OCI-M2 (cell line): ENCODE measurements around the gene AP2S1.
A peak's percentile ranks its signal among the peaks of the same experiment; 100 is the strongest.
"Not testable (repeated sequence)": the region's sequence is repeated elsewhere in the genome, so short reads cannot be mapped to it uniquely, and the experiment has no call there.

Experiments used
- DNase-seq: peaks from one replicate; lab custom pipeline; 2025; ENCODE audit not compliant: unreplicated experiment; lab: John Stamatoyannopoulos, UW

AP2S1 gene

GRCh38 chr19:46809534-46810272 is 40.9 kb downstream of the AP2S1 start:
- no peak for DNase-seq

DNA sequence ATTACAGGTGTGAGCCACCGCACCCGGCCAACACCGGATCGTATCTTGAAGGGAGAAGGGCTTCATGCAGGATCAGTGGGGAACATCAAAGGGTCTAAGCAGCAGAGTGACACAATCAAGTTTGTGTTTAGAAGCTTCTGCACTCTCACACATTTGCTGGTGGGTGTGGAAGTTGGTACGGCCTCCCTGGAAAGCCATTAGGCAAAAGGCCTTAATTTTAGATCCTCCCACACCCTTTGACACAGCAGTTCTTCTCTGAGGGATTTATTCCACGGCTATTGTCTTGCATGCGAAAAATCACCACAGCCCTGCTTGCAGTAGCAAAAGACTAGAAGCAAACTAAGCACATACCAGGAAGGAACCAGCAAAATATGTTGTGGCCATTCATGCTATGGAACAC is 44.0 kb downstream of the AP2S1 start:
- DNase-seq, result no peak

GRCh38 chr19:46804432-46804831 is 46.2 kb downstream of the AP2S1 start:
- DNase-seq, result not testable (repeated sequence)

DNA sequence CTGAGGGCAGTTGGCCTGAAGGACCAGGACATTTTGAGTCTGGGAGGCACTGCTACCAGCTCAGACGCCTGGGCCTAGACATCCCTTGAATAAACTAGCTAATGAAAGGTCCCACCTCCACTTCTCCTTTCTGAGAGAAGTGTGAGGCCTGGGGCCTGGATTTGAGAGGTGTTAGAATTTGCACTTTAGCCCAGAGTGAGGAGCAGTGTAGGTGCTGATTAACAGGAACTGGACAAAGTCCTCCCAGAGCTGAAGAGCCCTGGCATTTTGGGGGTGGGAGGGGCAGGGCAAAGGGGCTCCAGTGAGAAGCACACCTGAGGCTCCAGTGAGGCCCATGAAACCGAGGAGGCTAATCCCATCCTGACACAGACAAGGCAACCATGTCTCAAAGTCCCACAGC is 47.1 kb downstream of the AP2S1 start:
- DNase-seq, result no peak

DNA sequence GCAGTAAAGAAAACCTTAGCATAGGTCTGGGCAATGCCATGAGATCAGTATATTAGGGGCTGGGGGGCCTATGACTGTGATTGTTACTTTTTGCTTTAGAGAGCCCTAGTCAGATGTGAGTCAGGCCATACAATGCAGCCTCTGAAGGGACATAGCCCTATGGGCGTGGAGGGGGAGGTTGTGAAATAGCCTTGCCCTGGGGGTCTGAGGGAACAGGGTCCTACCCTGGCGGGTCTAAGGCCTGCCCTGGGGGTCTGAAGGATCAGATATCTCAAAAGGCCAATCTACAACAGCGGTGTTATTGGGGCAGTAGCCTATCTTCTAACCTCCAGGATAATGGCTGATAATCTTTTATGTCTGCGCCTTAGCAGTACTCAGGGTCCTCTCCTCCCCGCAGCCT is 48.5 kb downstream of the AP2S1 start:
- DNase-seq, result no peak

GRCh38 chr19:46798713-46799112 is 51.9 kb downstream of the AP2S1 start:
- DNase-seq, result no peak

DNA sequence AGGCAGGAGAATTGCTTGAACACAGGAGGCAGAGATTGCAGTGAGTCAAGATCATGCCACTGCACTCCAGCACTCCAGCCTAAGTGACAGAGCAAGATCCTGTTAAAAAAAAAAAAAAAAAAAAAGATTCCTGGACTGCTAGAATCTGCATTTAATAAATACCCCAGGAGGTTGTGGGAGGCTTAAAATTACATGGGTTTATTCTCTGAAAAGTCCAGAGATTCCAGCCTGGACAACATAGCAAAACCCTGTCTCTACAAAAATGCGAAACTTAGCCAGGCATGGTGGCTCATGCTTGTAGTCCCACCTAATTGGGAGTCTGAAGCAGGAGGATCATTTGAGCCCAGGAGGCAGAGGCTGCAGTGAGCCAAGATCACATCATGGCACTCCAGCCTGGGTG is 52.8 kb downstream of the AP2S1 start:
- DNase-seq, result no peak

DNA sequence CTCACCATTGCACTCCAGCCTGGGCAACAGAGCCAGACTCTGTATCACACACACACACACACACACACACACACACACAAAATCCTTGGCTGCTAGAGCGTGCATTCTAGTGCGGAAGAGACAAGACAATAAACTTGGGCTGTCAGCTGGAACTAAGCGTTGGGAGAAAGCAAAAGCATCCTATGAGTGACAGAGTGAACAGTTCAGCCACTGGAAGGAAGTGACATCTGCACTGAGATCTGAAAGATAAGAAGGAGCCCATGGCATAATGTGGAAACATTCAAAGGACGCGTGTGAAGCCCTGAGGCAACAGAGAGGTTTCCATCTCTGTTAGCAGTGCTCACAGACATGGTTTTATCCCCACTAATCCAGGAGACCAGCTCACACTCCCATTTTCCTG is 58.7 kb downstream of the AP2S1 start:
- DNase-seq, result no peak

DNA sequence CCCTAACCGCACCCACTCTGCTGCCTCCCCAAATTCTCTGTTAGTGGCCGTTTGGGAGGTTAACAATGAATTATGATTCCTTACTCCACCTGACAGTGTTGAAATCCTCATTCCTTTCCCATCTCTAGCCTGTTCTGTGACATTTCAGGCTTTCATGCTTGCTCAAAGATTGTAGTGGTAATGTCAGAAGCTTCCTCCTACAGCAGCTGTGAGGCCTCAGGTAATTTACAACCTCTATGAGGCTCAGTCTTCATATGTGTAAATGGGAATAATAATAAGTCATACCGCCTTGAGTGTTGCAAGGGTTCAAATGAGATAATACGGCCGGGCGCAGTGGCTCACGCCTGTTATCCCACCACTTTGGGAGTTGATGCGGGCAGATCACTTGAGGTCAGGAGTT is 61.3 kb downstream of the AP2S1 start:
- DNase-seq, result no peak

DNA sequence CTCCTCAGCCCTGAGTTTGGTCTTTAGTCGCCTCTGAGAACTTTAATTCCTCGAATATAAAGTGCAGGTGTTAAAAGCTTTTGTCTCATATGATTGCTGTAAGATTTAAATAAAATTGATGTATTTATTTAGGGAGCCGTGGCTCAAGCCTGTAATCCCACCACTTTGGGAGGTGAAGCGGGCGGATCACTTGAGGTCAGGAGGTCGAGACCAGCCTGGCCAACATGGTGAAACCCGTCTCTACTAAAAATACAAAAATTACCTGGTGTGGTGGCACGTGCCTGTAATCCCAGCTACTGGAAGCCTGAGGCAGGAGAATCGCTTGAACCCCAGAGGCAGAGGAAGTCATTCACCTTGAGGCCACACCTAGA is 61.7 kb downstream of the AP2S1 start:
- DNase-seq, result no peak

DNA sequence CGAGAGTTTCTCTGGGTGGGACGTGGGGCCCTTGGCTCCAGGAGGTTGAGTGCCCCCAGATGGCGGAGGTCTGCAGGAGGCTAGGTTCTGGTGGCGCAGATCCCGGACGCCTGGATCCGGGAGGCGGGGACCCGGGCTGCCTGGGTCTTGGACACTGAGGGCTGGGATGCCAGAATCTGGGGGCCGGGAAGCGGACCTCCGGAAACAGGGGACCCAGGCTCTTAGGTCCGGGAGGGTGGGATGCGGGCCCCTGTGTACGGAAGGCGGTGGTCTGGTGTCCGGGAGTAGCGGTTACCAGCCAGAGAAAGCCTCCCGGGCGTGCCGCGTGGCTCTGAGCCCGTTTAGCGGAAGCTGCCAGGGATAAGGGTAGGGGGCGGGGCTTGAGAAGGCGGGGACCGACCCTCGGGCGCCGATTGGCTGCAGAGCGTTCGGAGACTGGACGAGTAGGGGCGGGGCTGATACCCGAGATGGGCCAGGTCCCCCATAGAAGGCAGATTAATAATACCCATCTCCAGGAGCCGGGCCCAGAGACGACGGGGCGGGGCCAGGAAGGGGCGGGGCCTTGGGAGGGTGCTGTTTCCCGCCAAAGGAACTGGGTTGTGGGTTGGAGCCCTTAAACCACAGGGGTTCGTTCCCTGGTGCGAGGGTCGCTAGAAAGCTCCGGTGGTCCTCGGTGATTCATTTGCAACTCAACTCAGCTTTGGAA is 62.2 kb downstream of the AP2S1 start, which contains the start of gene SLC1A5:
TSS of gene SLC1A5 (minus strand) at position 333 of the 706 bp plus-strand sequence. CDS start 629 bp downstream, outside the sequence.
- peak; percentile 95 for DNase-seq
